Epithelial cell of proximal tubule (primary cell): ENCODE measurements around the gene SH3TC1. TPM values are rescaled to one million over a fixed set of nuclear protein-coding genes. Genes with fewer than 3 reads are reported as not detected.

Experiments
- DNase-seq: peaks from one replicate; pipeline ENCODE4 v3.0.0-alpha.2; 2011; ENCODE audit warnings: low read depth
- H3K4me3 ChIP-seq: 2 replicates; pipeline ENCODE4 v1.5.1; 2011; ENCODE audit warnings: low read depth, mild to moderate bottlenecking, low read length
- CTCF ChIP-seq: conservative IDR thresholded peaks from 2 replicates; pipeline ENCODE4 v1.5.1; 2012; ENCODE audit warnings: low read depth, mild to moderate bottlenecking, low read length
- total RNA-seq: library from RNA; depleted of rRNA; stranded (reverse); fragments of >200 nt; gene quantifications from 2 replicates; pipeline ENCODE4 v1.2.3, GENCODE V29; 2015

SH3TC1 gene
- total RNA-seq, 1 donor from 2014 or later = 8.6 TPM

- no peak for DNase-seq
- no peak for TF ChIP-seq CTCF
Measured at GRCh38 chr4:8273450-8273849, 74.4 kb downstream of the SH3TC1 start.

GRCh38 chr4:8274066-8274652 is 75.1 kb downstream of the SH3TC1 start:
- H3K4me3 ChIP-seq = no peak overlapping the region
- no peak for TF ChIP-seq CTCF

More at GRCh38 chr4:8273450-8273849, 74.4 kb downstream of the SH3TC1 start:
- H3K4me3 ChIP-seq = no peak overlapping the region

GRCh38 chr4:8274765-8275547 is 75.9 kb downstream of the SH3TC1 start:
- no peak overlapping the region for H3K4me3 ChIP-seq
- peak; percentile 14 for TF ChIP-seq CTCF
- DNase-seq = no peak

More at GRCh38 chr4:8274066-8274652, 75.1 kb downstream of the SH3TC1 start:
- DNase-seq = no peak

- TF ChIP-seq CTCF = no peak
Measured at GRCh38 chr4:8275548-8275910, 76.4 kb downstream of the SH3TC1 start.

GRCh38 chr4:8276358-8277240 is 77.5 kb downstream of the SH3TC1 start:
- TF ChIP-seq CTCF = no peak
- no peak overlapping the region for H3K4me3 ChIP-seq
- DNase-seq = no peak

More at GRCh38 chr4:8275548-8275910, 76.4 kb downstream of the SH3TC1 start:
- H3K4me3 ChIP-seq = no peak overlapping the region
- DNase-seq = no peak

GRCh38 chr4:8277356-8278008 is 78.4 kb downstream of the SH3TC1 start:
- DNase-seq = no peak
- no peak overlapping the region for H3K4me3 ChIP-seq
- peak; percentile 22 for TF ChIP-seq CTCF
